Cardiac fibroblast (primary cell): ENCODE data around the gene SEC24B.
"Not testable (repeated sequence)": the region's sequence is repeated elsewhere in the genome, so short reads cannot be mapped to it uniquely, and the experiment has no call there.

Source experiments
- DNase-seq, 2 donors: peaks; one replicate each; pipeline versions ENCODE4 v3.0.0 to v3.0.0-alpha.2; 2010; ENCODE audit warnings: low read depth in 2 of 2
- H3K4me3 ChIP-seq, 2 donors: replicated peaks in 1 of 2; 1 replicate in 1 of 2; 2 replicates in 1 of 2; pipeline ENCODE4 v1.5.1; 2011; ENCODE audit warnings: low read depth in 2 of 2, low read length in 2 of 2, mild to moderate bottlenecking in 2 of 2, moderate library complexity in 1 of 2
- TF ChIP-seq, protein P1 (sequence below): IDR thresholded peaks from one replicate; pipeline ENCODE4 v1.5.1; 2011; ENCODE audit warnings: low read depth, mild to moderate bottlenecking, low read length, inconsistent platforms

Gene SEC24B

GRCh38 chr4:109545401-109545800, 111.8 kb downstream of the SEC24B start:
- DNase-seq = no peak
- H3K4me3 ChIP-seq = no peak overlapping the region

GRCh38 chr4:109547394-109547793, 113.8 kb downstream of the SEC24B start:
- TF ChIP-seq, protein P1, sequence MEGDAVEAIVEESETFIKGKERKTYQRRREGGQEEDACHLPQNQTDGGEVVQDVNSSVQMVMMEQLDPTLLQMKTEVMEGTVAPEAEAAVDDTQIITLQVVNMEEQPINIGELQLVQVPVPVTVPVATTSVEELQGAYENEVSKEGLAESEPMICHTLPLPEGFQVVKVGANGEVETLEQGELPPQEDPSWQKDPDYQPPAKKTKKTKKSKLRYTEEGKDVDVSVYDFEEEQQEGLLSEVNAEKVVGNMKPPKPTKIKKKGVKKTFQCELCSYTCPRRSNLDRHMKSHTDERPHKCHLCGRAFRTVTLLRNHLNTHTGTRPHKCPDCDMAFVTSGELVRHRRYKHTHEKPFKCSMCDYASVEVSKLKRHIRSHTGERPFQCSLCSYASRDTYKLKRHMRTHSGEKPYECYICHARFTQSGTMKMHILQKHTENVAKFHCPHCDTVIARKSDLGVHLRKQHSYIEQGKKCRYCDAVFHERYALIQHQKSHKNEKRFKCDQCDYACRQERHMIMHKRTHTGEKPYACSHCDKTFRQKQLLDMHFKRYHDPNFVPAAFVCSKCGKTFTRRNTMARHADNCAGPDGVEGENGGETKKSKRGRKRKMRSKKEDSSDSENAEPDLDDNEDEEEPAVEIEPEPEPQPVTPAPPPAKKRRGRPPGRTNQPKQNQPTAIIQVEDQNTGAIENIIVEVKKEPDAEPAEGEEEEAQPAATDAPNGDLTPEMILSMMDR = no peak
- H3K4me3 ChIP-seq = no peak overlapping the region
- no peak for DNase-seq

More at GRCh38 chr4:109545401-109545800, 111.8 kb downstream of the SEC24B start:
- TF ChIP-seq, protein P1 = no peak

- H3K4me3 ChIP-seq = no peak overlapping the region
- TF ChIP-seq, protein P1 = no peak
- DNase-seq = peak; percentile 83 to 93
These were observed 115.0 kb downstream of the SEC24B start for GRCh38 chr4:109548655-109549054.

DNA sequence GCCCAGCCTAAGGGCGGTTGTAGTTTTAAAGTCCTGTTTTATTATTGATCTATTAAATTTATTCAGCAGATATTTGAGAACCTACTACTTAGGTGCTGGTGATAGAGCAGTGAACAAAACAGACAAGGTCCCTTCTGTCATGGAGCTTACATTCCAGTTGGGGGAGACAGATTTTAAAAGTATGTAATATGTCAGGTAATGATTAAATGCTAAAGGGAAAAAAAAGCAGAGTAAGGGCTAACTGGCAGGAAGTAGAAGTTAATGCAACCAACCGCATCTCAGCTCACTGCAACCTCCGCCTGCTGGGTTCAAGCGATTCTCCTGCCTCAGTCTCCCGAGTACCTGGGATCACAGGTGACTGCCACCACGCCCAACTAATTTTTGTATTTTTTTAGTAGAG, 118.6 kb downstream of the SEC24B start:
- TF ChIP-seq, protein P1 = no peak
- no peak overlapping the region for H3K4me3 ChIP-seq
- no peak for DNase-seq

- no peak overlapping the region for H3K4me3 ChIP-seq
- TF ChIP-seq, protein P1 = no peak
- no peak for DNase-seq
These were observed 119.5 kb downstream of the SEC24B start for GRCh38 chr4:109553130-109553529.

DNA sequence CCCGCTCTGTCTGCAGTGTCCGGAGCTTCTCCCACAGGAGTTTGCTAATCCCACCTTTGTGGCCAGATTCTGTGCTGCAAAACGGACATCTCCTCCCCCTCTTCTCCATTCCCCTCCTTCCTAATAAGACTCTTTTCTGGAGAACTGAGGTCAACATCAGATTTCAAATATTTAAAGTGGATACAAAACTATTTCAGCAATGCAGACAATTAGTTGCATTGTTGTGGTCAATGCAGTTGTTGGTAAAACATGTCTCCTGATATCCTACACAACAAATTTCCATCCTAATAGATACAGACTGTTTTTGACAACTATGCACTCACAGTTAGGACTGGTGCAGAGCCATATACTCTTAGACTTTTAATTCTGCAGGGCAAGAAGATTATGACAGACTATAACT, 121.4 kb downstream of the SEC24B start:
- TF ChIP-seq, protein P1 = no peak
- DNase-seq = peak in 1 of 2 donors; percentile 6

DNA sequence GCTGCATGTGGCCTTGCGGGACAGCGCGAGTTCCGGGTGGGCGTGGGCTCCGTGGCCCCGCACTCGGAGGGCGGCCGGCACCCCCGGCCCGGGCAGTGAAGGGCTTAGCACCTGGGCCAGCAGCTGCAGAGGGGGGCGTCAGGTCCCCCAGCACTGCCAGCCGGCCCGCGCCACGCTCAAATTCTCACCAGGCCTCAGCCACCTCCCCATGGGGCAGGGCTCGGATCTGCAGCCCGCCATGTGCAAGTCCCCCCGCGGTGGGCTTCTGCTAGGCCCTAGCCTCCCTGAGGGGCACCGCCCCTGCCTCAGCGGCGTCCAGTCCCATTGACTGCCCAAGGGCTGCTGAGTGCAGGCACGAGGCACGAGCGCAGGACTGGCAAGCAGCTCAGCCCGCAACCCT, 123.8 kb downstream of the SEC24B start:
- no peak for DNase-seq
- TF ChIP-seq, protein P1 = no peak
- H3K4me3 ChIP-seq = no peak overlapping the region

More for the DNA sequence above, 121.4 kb downstream of the SEC24B start:
- no peak overlapping the region for H3K4me3 ChIP-seq

- H3K4me3 ChIP-seq, DNase-seq: not testable (repeated sequence)
These were observed 124.5 kb downstream of the SEC24B start for GRCh38 chr4:109558095-109558494.
